Fibroblast of skin of scalp (primary cell): Measurements from ENCODE around the gene RAB40B. TPM values are rescaled to one million over a fixed set of nuclear protein-coding genes. Genes with fewer than 3 reads are reported as not detected.
"Not testable (repeated sequence)": the region's sequence is repeated elsewhere in the genome, so short reads cannot be mapped to it uniquely, and the experiment has no call there.

ENCODE experiments used
- DNase-seq: peaks from one replicate; pipeline ENCODE4 v3.0.0-alpha.2; 2013
- polyA plus RNA-seq, 2 experiments: library from polyadenylated mRNA; unstranded; fragments of 120-200 nt; gene quantifications; one replicate each; pipeline ENCODE4 v1.2.1, GENCODE V29; 2013; ENCODE audit not compliant: insufficient read length in 2 of 2

The RAB40B gene, protein sequence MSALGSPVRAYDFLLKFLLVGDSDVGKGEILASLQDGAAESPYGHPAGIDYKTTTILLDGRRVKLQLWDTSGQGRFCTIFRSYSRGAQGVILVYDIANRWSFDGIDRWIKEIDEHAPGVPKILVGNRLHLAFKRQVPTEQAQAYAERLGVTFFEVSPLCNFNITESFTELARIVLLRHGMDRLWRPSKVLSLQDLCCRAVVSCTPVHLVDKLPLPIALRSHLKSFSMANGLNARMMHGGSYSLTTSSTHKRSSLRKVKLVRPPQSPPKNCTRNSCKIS
- 12.0 TPM for polyA plus RNA-seq (2013, experiment 1 of 2; ENCODE audit: insufficient read length)
- polyA plus RNA-seq (2013, experiment 2 of 2; ENCODE audit: insufficient read length), result 9.9 TPM

DNA sequence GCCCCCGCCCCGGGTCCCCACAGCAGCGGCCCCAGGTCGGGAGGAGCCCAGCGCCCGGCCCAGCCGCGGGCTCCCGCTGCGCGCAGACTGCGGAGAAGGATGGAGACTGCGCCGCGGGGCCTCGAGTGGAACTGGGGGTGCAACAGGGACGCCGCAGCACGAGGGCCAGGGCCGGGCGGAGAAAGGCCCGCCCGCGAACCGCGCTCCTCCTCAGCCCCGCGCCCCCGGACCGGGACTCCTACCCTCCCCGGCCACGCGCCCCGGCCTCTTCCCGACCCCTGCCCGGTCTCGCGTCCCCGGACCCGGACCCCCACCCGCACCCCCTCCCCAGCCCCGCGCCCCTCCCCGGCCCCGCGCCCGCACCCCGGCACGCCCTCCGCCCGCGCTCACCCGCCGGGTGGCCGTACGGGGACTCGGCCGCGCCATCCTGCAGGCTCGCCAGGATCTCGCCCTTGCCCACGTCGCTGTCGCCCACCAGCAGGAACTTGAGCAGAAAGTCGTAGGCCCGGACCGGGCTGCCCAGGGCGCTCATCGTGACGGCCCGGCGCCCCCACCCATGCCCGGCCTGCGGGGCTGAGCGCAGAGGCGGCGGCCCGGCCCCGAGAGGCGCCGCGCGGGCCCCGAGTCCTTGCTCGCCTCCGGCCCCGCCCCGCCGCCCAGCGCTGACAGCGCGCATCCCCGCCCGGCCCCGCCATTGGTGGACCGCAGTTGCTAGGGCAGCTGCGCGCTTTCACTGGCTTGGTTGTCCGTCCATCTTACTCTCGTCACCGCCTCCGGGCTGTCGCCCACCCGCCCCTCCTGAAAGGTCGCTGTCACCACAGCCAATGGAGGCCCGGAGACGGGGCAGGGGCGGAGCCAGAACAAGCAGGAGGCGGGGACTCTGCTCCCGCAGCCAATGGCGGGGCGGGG lies at the start of gene RAB40B:
Gene RAB40B, minus strand, starts transcription at position 634 of the 909 bp plus-strand sequence. Its CDS starts 102 bp downstream, at position 532.
- peak; percentile 99 for DNase-seq

DNA sequence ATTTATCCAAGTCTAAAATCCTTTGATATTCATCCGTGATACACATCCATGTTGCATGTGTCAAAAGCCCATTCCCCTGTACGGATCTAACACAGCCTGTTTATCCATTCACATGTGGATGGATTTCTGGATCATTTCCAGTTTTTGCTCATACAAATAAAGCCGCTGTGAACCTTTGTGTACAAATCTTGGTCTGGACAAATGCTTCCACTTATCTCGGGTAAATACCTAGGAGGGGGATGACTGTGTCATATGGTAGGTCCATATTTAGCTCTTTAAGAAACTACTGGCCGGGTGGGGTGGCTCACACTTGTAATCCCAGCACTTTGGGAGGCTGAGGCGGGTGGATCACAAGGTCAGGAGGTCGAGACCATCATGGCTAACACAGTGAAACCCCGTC lies 47.0 kb upstream of the RAB40B start:
- no peak for DNase-seq

- DNase-seq, result not testable (repeated sequence)
Observed at GRCh38 chr17:82744736-82745135, 46.2 kb upstream of the RAB40B start.

DNA sequence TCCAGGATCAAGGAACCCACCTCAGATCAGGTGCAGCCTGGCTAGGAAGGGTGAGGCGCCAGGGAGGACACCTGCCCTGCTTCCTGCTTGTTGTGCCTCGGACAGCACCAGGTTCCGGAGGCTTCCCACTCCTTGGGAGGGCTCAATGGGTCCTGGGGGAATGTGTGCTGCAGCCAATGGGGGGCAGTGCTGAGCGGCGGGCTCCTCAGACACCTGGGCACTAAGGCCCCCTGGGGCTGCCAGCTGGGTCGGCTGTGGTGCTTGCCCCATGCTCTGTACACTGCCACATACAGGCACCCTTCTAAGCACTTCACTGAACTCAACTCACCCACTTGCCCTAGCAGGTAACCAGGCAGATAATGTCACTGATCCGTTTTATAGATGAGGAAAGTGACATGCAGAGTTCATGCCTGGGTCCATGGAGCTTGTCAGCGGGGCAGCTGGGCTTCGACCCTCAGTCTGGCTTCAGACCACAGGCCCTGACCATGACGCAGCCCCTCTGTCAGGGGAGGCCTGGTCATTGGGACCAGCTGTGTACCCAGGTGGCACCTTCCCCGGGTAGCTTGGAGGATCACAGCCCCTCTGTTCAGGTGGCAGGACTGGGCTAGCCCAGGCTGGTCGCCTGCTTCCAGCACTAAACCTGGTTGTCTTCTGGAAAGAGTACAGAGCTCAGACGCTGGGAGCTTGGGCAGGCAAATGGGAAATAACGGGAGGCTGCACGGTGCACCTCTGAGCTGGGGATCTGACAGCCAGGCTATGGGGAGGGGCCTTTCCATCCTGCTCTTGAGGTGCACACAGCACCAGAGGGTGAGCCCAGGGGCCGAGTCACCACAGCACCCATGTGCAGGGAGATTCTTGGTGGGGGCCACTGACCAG lies 45.1 kb upstream of the RAB40B start:
- no peak for DNase-seq

DNA sequence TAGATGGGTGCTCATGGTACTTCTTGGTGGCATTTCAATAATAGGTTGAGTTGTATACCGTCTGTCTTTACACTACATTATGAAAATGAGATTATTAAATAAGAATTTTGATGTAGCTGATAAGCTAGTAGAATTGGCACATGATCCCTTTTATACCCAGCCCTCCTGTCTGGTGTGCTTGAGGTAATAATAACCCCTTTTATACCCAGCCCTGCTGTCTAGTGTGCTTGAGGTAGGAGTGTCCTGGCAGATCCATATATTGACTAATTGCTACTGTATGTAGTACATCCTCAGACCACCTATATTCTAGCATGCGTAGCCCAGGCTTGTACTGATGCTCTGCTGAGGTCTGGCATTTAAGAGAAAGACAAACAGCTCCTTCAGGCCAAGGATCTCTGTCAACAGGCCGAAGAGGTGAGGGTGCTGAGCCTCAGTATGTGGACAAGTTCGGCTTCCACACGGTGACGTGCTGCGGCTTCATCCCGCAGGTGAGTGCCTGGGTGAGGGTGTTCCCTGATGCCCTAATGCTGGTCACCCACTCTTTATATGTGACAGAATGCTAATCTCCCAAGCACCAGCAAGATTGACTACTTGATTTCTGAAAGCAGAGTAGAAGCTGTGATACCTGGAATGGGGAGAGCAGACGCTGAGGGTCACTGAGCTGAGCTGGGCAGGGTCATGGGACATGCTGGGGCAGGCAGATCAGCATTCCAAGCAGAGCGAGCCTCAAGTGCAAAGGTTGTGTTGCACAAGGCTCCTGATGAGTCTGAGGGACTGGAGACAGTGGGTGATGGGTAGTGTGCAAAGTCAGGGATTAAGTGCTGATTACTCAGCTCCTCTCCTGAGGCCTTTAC lies 42.6 kb upstream of the RAB40B start:
- DNase-seq, result no peak

DNA sequence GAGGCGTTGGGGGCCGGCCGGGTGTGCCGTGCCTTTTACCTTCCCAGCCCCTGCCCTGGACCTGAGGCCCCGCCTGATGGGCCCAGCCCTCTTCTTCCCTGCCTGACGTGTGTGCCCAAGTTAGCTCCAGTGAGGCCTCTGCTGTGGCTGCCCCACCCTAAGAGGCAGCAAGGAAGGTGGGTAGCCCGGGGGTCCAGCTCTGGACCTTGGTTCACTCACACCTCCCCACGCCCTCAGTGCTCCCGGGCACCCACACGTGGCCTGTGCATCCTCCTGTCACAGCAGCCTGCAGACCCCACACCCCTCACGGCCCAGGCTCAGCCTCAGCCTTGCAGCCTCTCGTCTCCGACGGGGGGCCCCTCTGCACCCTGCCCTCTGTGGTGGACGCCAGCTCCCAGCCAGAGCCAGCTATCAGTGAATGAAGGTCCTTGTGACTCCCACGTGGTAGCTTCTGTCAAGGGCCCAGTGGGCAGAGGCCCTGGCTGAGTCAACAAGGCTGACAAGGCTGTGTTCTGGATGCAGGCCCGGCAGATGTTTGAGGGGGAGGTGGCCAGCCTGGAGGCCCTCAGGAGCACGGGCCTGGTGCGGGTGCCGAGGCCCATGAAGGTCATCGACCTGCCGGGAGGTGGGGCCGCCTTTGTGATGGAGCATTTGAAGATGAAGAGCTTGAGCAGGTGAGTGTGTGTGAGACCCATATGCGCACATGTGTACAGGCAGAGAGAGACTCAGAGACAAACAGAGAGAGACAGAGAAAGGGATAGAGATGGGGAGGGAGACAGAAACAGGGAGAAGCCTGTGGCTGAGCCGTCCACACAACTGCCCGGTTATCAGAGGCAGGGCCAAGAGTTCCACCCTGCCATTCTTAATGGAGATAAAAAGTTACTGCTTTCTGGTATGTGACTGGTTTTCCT lies 39.7 kb upstream of the RAB40B start:
- DNase-seq, result no peak

GRCh38 chr17:82736511-82737185 lies 38.1 kb upstream of the RAB40B start:
- DNase-seq, result no peak

- DNase-seq, result peak; percentile 44
Observed at GRCh38 chr17:82734987-82735866, 36.7 kb upstream of the RAB40B start, which contains the start of gene FN3K. Gene FN3K, plus strand, starts transcription at chr17:82735615. Its CDS starts 22 bp downstream, at chr17:82735637.

DNA sequence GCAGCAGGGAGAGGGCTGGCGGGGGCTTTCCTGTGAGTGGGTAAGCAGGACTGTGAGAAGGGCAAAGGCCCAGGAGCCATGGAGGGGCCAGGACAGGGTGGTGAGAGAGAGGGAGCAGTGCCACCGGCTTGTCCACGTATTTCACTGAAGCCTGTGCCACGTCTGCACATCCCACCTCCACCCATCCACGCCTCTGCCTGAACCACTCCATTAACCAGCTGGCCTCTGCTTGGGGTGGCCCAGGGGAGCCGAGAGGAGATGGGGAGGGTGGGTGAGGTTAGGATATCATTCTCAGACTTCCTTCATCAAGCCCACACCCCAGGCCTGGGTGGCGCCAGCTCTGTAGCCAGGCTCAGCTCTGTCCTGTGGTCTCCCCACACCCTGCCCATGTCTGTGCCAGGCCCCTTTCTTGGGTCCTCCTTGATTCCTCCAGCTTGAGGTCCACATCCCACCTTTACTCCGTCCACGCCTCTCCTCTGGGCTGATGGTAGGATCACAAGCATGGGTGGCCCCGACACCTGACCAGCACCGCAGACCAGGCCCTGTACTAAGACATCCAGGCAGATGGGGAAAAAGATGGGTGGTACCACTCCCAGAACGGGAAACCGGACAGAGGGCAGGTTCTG lies 33.7 kb upstream of the RAB40B start:
- DNase-seq, result no peak

DNA sequence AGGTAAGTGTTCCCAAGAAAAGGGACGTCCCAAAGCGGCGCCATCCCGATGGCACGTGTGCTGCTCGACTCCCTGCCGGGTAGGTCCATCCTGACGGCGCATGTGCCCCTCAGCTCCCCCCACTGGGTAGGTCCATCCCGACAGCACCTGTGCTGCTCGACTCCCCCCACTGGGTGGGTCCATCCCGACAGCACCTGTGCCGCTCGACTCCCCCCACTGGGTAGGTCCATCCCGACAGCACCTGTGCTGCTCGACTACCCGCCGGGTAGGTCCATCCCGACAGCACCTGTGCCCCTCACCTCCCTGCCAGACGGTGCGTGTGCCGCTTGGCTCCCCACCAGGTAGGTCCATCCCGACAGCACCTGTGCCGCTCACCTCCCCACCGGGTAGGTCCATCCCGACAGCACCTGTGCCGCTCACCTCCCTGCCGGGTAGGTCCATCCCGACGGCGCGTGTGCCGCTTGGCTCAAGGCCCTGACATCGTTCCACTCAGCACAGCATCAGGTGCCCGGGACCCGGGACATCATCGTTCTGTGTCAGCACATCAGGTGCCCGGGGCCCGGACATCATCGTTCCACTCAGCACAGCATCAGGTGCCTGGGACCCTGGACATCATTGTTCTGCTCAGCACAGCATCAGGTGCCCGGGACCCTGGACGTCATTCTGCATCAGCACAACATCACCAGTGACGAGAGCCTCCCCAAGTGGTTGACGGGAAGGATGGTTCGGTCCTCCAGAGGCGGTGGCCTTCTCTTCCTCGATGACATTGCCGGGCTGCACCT lies 31.2 kb upstream of the RAB40B start:
- DNase-seq, result no peak

DNA sequence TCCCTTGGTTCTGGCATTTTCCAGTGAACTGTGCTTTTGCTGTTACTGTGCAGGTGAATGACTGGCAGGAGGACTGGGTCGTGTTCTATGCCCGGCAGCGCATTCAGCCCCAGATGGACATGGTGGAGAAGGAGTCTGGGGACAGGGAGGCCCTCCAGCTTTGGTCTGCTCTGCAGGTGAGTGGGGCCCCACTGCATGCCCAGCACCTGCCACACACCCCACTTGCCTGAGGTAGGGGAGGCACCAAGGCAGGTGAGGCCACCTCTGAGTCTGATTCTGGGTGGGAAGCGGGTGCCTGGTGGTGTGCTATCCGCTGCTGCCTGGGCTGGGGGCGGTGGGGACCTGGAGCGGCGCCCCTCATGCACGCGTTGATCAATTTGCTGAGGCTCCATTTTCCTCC lies 27.9 kb upstream of the RAB40B start:
- DNase-seq, result no peak

DNA sequence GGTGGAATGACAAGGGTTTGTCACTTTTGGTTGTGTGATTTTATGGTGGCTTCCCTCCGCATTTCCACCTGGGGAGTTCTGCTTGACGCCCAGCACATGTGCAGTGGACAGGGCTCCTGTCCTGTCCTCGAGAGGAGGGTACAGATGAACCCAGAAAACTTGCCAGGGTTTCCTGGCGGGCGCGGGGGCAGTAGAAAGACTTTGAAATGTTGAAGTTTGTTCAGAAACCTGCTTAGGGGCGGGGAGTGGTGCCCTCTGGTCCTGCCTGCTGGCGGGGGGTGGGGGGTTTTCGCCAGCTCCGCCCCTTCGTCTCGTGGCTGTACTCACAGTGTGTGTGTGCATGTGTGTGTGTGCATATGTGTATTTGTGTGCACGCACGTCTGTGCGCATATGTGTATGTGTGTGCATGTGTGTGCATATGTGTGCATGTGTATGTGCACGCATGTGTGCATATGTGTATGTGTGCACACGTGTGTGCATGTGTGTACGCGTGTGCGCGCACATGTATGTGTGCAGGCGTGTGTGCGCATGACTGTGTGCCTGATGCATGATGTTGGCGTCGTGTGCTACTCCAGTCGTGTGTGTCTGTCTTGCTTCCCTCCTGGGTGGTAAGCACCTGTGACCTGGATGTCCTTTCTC lies 24.8 kb upstream of the RAB40B start:
- DNase-seq, result no peak

GRCh38 chr17:82722341-82723013 lies 24.0 kb upstream of the RAB40B start:
- no peak for DNase-seq

DNA sequence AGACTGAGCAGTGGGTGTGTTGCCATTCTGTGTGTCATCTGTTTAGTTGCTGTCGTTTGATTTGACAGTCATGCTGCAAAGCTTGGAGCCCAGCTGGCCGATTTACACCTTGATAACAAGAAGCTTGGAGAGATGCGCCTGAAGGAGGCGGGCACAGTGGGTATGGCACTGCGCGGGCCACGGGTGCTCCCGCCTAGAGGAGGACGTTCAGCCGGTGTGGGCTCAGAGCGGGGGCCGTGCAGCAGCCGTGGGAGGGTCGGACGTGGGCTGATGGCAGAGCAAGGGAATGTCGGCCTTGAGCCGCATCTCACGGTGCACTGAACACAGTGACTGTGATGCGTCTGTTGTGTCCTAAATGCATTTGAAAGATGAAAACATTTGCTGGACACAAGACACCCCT lies 21.7 kb upstream of the RAB40B start:
- no peak for DNase-seq

DNA sequence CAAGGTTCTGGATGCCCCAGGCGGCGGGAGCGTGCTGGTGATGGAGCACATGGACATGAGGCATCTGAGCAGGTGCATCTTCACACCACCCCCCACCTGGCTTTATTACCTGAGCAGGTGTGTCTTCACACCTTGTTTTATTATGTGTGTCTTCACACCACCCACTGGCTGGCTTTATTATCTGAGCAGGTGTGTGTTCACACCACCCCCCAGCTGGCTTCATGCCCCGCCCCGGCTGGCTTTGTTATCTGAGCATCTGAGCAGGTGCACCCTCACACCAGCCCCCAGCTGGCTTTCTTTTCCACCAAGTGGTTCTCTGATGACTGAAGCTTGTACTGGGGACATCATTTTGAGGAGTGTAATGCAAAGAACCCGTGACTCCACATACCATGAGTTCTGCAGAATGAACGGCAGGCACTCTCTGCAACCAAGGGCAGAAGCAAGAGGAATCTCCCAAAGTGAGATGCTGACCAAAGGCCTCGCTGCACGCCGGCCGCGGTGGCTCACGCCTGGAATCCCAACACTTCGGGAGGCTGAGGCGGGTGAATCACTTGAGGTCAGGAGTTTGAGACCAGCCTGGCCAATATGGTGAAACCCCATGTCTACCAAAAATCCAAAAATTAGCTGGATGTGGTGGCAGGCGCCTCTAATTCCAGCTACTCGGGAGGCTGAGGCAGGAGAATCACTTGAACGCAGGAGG lies 20.6 kb upstream of the RAB40B start:
- DNase-seq, result no peak
